Measurements from ENCODE around the gene CPE. TPM values are rescaled to one million over a fixed set of nuclear protein-coding genes. Genes with fewer than 3 reads are reported as not detected.
A peak's percentile ranks its signal among the peaks of the same experiment; 100 is the strongest.

Gene CPE
- total and polyA plus RNA-seq, 4 donors: 3.0 to 5.6 (median 4.5) TPM

GRCh38 chr4:165345666-165346417, 33.0 kb upstream of the CPE start:
- Histone ChIP-seq H3K4me3 (ENCODE audit: low read depth in 1 of 3, low read length in 3 of 3) (no peak overlapping the region), H3K36me3 (ENCODE audit: control insufficient read depth in 4 of 4, insufficient read depth in 3 of 4, low read depth in 1 of 4, low read length in 3 of 4) (peaks cover 2 to 19% (median 13%) of the 10 kb centered on the region in 4 donors), H3K27me3 (ENCODE audit: control insufficient read depth in 4 of 4, insufficient read depth in 4 of 4, low read length in 3 of 4) (no peaks in the 10 kb centered on the region), H3K9me3 (ENCODE audit: control insufficient read depth in 4 of 4, low read length in 3 of 4) (no peaks in the 10 kb centered on the region), H3K4me1 (ENCODE audit: control insufficient read depth in 4 of 4, insufficient read depth in 4 of 4, low read length in 3 of 4) (peaks cover 0 to 4% (median 2%) of the 10 kb centered on the region in 4 donors), H3K27ac (ENCODE audit: low read depth in 1 of 2, low read length in 2 of 2) (no peak overlapping the region), H3K9ac (ENCODE audit: low read depth in 1 of 2, low read length in 2 of 2) (no peak overlapping the region)
- TF ChIP-seq CTCF (IDR thresholded peaks at IDR 0.05; ENCODE audit: low read depth, low read length, missing input control) (peak; percentile 10), EGR1 (IDR thresholded peaks at IDR 0.05; ENCODE audit: low read depth in 2 of 2) (no peak), RAD21 (IDR thresholded peaks at IDR 0.05) (peak; percentile 55 to 67)
- 61% methylated on average over 10 of the region's 10 CpGs for WGBS
- DNase-seq (ENCODE audit: low spot score): no peak

- no peaks in the 10 kb centered on the region for H3K27me3 ChIP-seq (ENCODE audit: control insufficient read depth in 4 of 4, insufficient read depth in 4 of 4, low read length in 3 of 4)
- H3K36me3 ChIP-seq (ENCODE audit: control insufficient read depth in 4 of 4, insufficient read depth in 3 of 4, low read depth in 1 of 4, low read length in 3 of 4): peaks cover 0 to 3% (median 1%) of the 10 kb centered on the region in 4 donors
- H3K9ac ChIP-seq (ENCODE audit: low read depth in 1 of 2, low read length in 2 of 2): no peak overlapping the region
- peak; percentile 8 to 11 for TF ChIP-seq HNF4A (conservative IDR thresholded peaks at IDR 0.05)
- peak; percentile 63 for TF ChIP-seq YY1 (IDR thresholded peaks at IDR 0.05)
- TF ChIP-seq HNF4G (IDR thresholded peaks at IDR 0.05): no peak
- TF ChIP-seq RXRA (IDR thresholded peaks at IDR 0.05): peak in 1 of 2 donors; percentile 13
- H3K9me3 ChIP-seq (ENCODE audit: control insufficient read depth in 4 of 4, low read length in 3 of 4): no peaks in the 10 kb centered on the region
- 81% methylated on average over 3 of the region's 3 CpGs for WGBS
- H3K27ac ChIP-seq (ENCODE audit: low read depth in 1 of 2, low read length in 2 of 2): no peak overlapping the region
- peaks cover 0 to 4% (median 2%) of the 10 kb centered on the region in 4 donors for H3K4me1 ChIP-seq (ENCODE audit: control insufficient read depth in 4 of 4, insufficient read depth in 4 of 4, low read length in 3 of 4)
- no peak for DNase-seq (ENCODE audit: low spot score)
- no peak overlapping the region for H3K4me3 ChIP-seq (ENCODE audit: low read depth in 1 of 3, low read length in 3 of 3)
Observed at GRCh38 chr4:165347647-165348569, 30.9 kb upstream of the CPE start.

DNA sequence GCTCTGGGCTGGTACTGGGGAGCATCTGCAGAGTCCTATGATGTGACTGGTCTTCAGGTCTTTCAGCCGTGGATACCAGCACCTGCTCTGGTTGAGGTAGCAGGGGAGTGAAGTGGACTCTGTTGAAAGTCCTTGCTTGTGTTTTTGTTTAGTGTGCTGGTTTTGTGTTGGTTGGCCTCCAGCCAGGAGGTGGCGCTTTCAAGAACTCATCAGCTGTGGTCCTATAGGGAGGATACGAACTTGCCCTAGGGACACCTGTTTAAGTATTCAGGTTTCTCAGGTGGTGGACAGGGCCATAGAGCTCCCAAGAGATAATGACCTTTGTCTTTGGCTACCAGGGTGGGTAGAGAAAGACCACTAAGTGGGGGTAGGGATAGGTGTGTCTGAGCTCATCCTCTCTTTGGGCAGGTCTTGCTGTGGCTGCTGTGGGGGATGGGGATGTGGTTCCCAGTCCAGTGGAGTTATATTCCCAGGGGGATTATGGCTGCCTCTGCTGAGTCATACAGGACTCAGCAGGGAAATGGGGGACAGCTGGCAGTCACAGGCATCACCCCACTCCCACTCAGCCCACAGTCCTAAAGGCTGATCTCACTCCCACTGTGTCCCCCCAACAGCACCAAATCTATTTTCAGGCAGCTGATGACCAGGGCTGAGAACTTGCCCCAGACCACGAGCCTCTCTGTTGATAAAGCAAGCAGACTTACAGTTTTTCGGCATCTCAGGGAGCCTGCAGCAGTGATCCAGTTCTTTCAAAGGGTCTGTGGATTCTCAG, 27.3 kb upstream of the CPE start:
- H3K4me1 ChIP-seq (ENCODE audit: control insufficient read depth in 4 of 4, insufficient read depth in 4 of 4, low read length in 3 of 4): peaks cover 0 to 4% (median 3%) of the 10 kb centered on the region in 4 donors
- 93% methylated on average over 5 of the region's 5 CpGs for WGBS

More for the DNA sequence above, 27.3 kb upstream of the CPE start:
- Histone ChIP-seq H3K9me3 (ENCODE audit: control insufficient read depth in 4 of 4, low read length in 3 of 4) (no peaks in the 10 kb centered on the region), H3K4me3 (ENCODE audit: low read depth in 1 of 3, low read length in 3 of 3) (no peak overlapping the region), H3K36me3 (ENCODE audit: control insufficient read depth in 4 of 4, insufficient read depth in 3 of 4, low read depth in 1 of 4, low read length in 3 of 4) (no peaks in the 10 kb centered on the region), H3K27ac (ENCODE audit: low read depth in 1 of 2, low read length in 2 of 2) (no peak overlapping the region), H3K9ac (ENCODE audit: low read depth in 1 of 2, low read length in 2 of 2) (no peak overlapping the region), H3K27me3 (ENCODE audit: control insufficient read depth in 4 of 4, insufficient read depth in 4 of 4, low read length in 3 of 4) (no peaks in the 10 kb centered on the region)
- no peak for DNase-seq (ENCODE audit: low spot score)
- TF ChIP-seq RXRA (IDR thresholded peaks at IDR 0.05) (no peak), TAF1 (conservative IDR thresholded peaks at IDR 0.05) (no peak)
